Measurements from ENCODE around the gene ATP4B.

DNA sequence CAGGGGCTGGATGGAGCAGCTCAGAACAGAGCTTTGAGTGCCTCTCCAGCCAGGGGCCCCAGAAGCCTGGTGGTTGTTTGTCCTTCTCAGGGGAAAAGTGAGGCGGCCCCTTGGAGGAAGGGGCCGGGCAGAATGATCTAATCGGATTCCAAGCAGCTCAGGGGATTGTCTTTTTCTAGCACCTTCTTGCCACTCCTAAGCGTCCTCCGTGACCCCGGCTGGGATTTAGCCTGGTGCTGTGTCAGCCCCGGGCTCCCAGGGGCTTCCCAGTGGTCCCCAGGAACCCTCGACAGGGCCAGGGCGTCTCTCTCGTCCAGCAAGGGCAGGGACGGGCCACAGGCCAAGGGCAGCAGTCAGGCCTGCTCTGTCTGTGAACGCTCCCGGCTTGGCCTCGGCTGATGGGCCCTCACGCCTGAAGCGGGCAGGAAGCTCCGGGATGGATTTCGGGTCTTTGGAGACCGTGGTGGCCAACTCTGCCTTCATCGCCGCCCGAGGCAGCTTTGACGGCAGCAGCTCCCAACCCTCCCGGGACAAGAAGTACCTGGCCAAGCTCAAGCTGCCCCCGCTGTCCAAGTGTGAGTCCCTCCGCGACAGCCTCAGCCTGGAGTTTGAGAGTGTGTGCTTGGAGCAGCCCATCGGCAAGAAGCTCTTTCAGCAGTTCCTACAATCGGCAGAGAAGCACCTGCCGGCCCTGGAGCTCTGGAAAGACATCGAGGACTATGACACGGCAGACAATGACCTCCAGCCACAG lies 9.1 kb upstream of the ATP4B start, which contains the start of gene GRK1:
- TF ChIP-seq, protein P1, sequence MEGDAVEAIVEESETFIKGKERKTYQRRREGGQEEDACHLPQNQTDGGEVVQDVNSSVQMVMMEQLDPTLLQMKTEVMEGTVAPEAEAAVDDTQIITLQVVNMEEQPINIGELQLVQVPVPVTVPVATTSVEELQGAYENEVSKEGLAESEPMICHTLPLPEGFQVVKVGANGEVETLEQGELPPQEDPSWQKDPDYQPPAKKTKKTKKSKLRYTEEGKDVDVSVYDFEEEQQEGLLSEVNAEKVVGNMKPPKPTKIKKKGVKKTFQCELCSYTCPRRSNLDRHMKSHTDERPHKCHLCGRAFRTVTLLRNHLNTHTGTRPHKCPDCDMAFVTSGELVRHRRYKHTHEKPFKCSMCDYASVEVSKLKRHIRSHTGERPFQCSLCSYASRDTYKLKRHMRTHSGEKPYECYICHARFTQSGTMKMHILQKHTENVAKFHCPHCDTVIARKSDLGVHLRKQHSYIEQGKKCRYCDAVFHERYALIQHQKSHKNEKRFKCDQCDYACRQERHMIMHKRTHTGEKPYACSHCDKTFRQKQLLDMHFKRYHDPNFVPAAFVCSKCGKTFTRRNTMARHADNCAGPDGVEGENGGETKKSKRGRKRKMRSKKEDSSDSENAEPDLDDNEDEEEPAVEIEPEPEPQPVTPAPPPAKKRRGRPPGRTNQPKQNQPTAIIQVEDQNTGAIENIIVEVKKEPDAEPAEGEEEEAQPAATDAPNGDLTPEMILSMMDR (IDR thresholded peaks at IDR 0.05) = no peak
- TF ChIP-seq POLR2A (IDR thresholded peaks at IDR 0.05) = no peak
